K562 (cell line): ENCODE measurements around the gene ZNRF3. TPM values are rescaled to one million over a fixed set of nuclear protein-coding genes. Genes with fewer than 3 reads are reported as not detected.

ENCODE experiments used
- ARNT ChIP-seq, 2 experiments: fragments of 450-650 bp; IDR thresholded peaks; 2 replicates each; pipeline ENCODE4 v1.6.1; 2016; ENCODE audit warnings: mild to moderate bottlenecking in 1 of 2
- BRD4 ChIP-seq: fragments of 200-600 bp; sonication (generic); IDR thresholded peaks from 2 replicates; pipeline ENCODE4 v1.6.1; 2017; ENCODE audit warnings: inconsistent platforms
- FOXA1 ChIP-seq: fragments of 450-650 bp; IDR thresholded peaks from 2 replicates; pipeline ENCODE4 v1.6.1; 2016; ENCODE audit warnings: mild to moderate bottlenecking, borderline replicate concordance
- HDAC8 ChIP-seq: fragments of 450-650 bp; IDR thresholded peaks from 2 replicates; pipeline ENCODE4 v1.6.1; 2016; ENCODE audit warnings: mild to moderate bottlenecking, missing genetic modification characterization, moderate library complexity, missing compliant biosample characterization
- HNRNPL ChIP-seq: fragments of 200-400 bp; formaldehyde crosslinking; IDR thresholded peaks from 2 replicates; pipeline ENCODE4 v1.6.1; 2017; ENCODE audit warnings: low read depth, mild to moderate bottlenecking, low read length
- LEF1 ChIP-seq: fragments of 450-650 bp; IDR thresholded peaks from 2 replicates; pipeline ENCODE4 v1.6.1; 2016; ENCODE audit warnings: mild to moderate bottlenecking
- MTA1 ChIP-seq: fragments of 450-650 bp; IDR thresholded peaks from 2 replicates; pipeline ENCODE4 v1.6.1; 2017; ENCODE audit warnings: borderline replicate concordance
- MTA2 ChIP-seq: fragments of 450-650 bp; IDR thresholded peaks from 2 replicates; pipeline ENCODE4 v1.6.1; 2016; ENCODE audit warnings: low read depth
- NUFIP1 ChIP-seq: fragments of 450-650 bp; IDR thresholded peaks from 2 replicates; pipeline ENCODE4 v1.6.1; 2018; ENCODE audit not compliant: partially characterized antibody
- PCBP2 ChIP-seq: fragments of 200-400 bp; formaldehyde crosslinking; IDR thresholded peaks from 2 replicates; pipeline ENCODE4 v1.6.1; 2018; ENCODE audit warnings: low read length, low read depth, mild to moderate bottlenecking, moderate library complexity; ENCODE audit not compliant: poor library complexity, severe bottlenecking
- SMARCE1 ChIP-seq: fragments of 450-650 bp; IDR thresholded peaks from 2 replicates; pipeline ENCODE4 v1.7.1; 2016; ENCODE audit warnings: mild to moderate bottlenecking
- VEZF1 ChIP-seq: fragments of 200-800 bp; sonication (Bioruptor generic); IDR thresholded peaks from 2 replicates; pipeline ENCODE4 v1.6.1; 2017; ENCODE audit warnings: missing genetic modification characterization, missing compliant biosample characterization
- ZFX ChIP-seq: sonication (generic); formaldehyde crosslinking; IDR thresholded peaks from 2 replicates; pipeline ENCODE4 v1.8.0; 2022; ENCODE audit warnings: mild to moderate bottlenecking, missing genetic modification reagents, moderate library complexity
- ZNF212 ChIP-seq: fragments of 450-650 bp; formaldehyde crosslinking; IDR thresholded peaks from 2 replicates; pipeline ENCODE4 v1.4.0; 2020; ENCODE audit warnings: mild to moderate bottlenecking
- ZNF23 ChIP-seq: fragments of 250-450 bp; sonication (Bioruptor Pico); IDR thresholded peaks from 2 replicates; pipeline ENCODE4 v1.4.0; 2020; ENCODE audit warnings: mild to moderate bottlenecking
- ZNF740 ChIP-seq, 3 experiments: fragments of 200-800 bp in 1 of 3; sonication (Bioruptor generic) in 1 of 3; sonication (generic) in 1 of 3; formaldehyde crosslinking in 1 of 3; IDR thresholded peaks; 2 replicates each; pipeline versions ENCODE4 v1.6.1 to v1.8.0; 2016 to 2022; ENCODE audit warnings: mild to moderate bottlenecking in 2 of 3, missing compliant biosample characterization in 2 of 3, missing genetic modification characterization in 2 of 3, missing genetic modification reagents in 1 of 3
- ZNF778 ChIP-seq: fragments of 450-650 bp; formaldehyde crosslinking; IDR thresholded peaks from 2 replicates; pipeline ENCODE4 v1.4.0; 2020; ENCODE audit warnings: mild to moderate bottlenecking, moderate library complexity
- ZNF830 ChIP-seq: fragments of 250-450 bp; sonication (Bioruptor Pico); IDR thresholded peaks from 2 replicates; pipeline ENCODE4 v1.5.0; 2021; ENCODE audit warnings: mild to moderate bottlenecking
- polyA plus RNA-seq, 8 experiments: library from polyadenylated mRNA; depleted of rRNA in 4 of 8; stranded (reverse) in 5 of 8; unstranded in 3 of 8; fragments of >200 nt; fragmentation: Nextera tagmentation in 2 of 8; fragmentation: Illumina TruSeq in 1 of 8; extraction: Ambion mirVana in 2 of 8; extraction: Trizol in 1 of 8; gene quantifications; 2 replicates each; pipeline versions ENCODE4 v1.2.1 to v1.2.3, GENCODE V29; 2011 to 2014; ENCODE audit warnings: inconsistent platforms in 1 of 8, missing spikeins in 1 of 8
- total RNA-seq, 7 experiments: library from RNA; depleted of rRNA in 6 of 7; stranded (reverse); fragments of >200 nt in 6 of 7; fragmentation: Illumina TruSeq in 2 of 7; extraction: Trizol in 2 of 7; gene quantifications; 2 replicates each; pipeline versions ENCODE4 v1.2.1 to v1.2.3, GENCODE V29; 2011 to 2021; ENCODE audit warnings: low replicate concordance in 1 of 7
- TF ChIP-seq, protein P1 (sequence below): sonication (generic); formaldehyde crosslinking; IDR thresholded peaks from 2 replicates; pipeline ENCODE4 v1.8.1; 2023; ENCODE audit warnings: missing genetic modification reagents, mild to moderate bottlenecking, borderline replicate concordance
- TF ChIP-seq, protein P2 (sequence below): sonication (generic); formaldehyde crosslinking; IDR thresholded peaks from 2 replicates; pipeline ENCODE4 v1.8.0; 2022; ENCODE audit warnings: mild to moderate bottlenecking, missing genetic modification reagents, borderline replicate concordance

ZNRF3 gene
- total and polyA plus RNA-seq, 9 of the 15 experiments (the other 6 are each of a cell fraction or from before 2014, with no cell fraction given): 0.41 to 5.9 (median 1.7) TPM

DNA sequence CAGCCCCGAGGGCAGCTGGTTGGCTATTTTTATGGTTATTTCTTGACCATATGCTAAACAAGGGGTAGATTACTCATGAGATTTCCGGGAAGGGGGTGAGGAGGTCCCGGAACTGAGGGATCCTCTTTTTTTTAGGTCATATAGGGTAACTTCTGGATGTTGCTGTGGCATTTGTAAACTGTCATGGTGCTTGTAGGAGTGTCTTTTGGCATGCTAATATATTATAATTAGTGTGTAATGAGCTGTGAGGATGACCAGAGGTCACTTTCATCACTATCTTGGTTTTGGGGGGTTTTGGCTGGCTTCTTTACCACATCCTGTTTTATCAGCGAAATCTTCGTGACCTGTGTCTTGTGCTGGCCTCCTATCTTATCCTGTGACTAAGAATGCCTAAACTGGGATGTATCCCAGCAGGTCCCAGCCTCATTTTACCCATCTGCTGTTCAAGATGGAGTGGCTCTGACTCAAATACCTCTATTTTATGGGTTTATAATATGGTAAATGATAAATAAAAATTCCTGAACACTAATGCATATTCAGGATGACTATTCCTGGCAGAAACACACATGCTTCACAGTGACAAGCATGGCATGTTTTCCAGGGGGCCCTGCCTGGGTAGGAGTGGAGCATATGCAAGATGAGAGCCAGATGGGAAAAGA, 200.7 kb downstream of the ZNRF3 start (continued):
- TF ChIP-seq MTA1: no peak
- no peak for TF ChIP-seq MTA2
- TF ChIP-seq ARNT (IDR thresholded peaks at IDR 0.05): no peak
- TF ChIP-seq ZNF23 (CRISPR knock-in tag): no peak
- TF ChIP-seq BRD4: no peak
- TF ChIP-seq ZNF740 (CRISPR knock-in tag; IDR thresholded peaks at IDR 0.05): no peak
- TF ChIP-seq ZNF740 (tag; IDR thresholded peaks at IDR 0.05): no peak
- TF ChIP-seq VEZF1: no peak; the same call in 1 of the 2 replicates
- no peak for TF ChIP-seq NUFIP1
- no peak for TF ChIP-seq PCBP2
- TF ChIP-seq LEF1: no peak
- TF ChIP-seq SMARCE1: peak; percentile 29; the same call in 1 of the 2 replicates
- no peak for TF ChIP-seq HDAC8 (tag)
- TF ChIP-seq ZNF778 (CRISPR knock-in tag): no peak
- no peak for TF ChIP-seq FOXA1
- TF ChIP-seq, protein P1, sequence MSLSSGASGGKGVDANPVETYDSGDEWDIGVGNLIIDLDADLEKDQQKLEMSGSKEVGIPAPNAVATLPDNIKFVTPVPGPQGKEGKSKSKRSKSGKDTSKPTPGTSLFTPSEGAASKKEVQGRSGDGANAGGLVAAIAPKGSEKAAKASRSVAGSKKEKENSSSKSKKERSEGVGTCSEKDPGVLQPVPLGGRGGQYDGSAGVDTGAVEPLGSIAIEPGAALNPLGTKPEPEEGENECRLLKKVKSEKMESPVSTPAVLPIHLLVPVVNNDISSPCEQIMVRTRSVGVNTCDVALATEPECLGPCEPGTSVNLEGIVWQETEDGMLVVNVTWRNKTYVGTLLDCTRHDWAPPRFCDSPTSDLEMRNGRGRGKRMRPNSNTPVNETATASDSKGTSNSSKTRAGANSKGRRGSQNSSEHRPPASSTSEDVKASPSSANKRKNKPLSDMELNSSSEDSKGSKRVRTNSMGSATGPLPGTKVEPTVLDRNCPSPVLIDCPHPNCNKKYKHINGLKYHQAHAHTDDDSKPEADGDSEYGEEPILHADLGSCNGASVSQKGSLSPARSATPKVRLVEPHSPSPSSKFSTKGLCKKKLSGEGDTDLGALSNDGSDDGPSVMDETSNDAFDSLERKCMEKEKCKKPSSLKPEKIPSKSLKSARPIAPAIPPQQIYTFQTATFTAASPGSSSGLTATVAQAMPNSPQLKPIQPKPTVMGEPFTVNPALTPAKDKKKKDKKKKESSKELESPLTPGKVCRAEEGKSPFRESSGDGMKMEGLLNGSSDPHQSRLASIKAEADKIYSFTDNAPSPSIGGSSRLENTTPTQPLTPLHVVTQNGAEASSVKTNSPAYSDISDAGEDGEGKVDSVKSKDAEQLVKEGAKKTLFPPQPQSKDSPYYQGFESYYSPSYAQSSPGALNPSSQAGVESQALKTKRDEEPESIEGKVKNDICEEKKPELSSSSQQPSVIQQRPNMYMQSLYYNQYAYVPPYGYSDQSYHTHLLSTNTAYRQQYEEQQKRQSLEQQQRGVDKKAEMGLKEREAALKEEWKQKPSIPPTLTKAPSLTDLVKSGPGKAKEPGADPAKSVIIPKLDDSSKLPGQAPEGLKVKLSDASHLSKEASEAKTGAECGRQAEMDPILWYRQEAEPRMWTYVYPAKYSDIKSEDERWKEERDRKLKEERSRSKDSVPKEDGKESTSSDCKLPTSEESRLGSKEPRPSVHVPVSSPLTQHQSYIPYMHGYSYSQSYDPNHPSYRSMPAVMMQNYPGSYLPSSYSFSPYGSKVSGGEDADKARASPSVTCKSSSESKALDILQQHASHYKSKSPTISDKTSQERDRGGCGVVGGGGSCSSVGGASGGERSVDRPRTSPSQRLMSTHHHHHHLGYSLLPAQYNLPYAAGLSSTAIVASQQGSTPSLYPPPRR: no peak
- TF ChIP-seq, protein P2, sequence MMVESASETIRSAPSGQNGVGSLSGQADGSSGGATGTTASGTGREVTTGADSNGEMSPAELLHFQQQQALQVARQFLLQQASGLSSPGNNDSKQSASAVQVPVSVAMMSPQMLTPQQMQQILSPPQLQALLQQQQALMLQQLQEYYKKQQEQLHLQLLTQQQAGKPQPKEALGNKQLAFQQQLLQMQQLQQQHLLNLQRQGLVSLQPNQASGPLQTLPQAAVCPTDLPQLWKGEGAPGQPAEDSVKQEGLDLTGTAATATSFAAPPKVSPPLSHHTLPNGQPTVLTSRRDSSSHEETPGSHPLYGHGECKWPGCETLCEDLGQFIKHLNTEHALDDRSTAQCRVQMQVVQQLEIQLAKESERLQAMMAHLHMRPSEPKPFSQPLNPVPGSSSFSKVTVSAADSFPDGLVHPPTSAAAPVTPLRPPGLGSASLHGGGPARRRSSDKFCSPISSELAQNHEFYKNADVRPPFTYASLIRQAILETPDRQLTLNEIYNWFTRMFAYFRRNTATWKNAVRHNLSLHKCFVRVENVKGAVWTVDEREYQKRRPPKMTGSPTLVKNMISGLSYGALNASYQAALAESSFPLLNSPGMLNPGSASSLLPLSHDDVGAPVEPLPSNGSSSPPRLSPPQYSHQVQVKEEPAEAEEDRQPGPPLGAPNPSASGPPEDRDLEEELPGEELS: no peak
- TF ChIP-seq HNRNPL: no peak
- no peak for TF ChIP-seq ZNF830 (CRISPR knock-in tag)
- no peak for TF ChIP-seq ZFX (CRISPR knock-in tag)
- no peak for TF ChIP-seq ZNF212
